Neural cell (in vitro differentiated cells): Measurements from ENCODE around the gene RAC3. TPM values are rescaled to one million over a fixed set of nuclear protein-coding genes. Genes with fewer than 3 reads are reported as not detected.

Experiments
- H2AFZ ChIP-seq: fragments of 200-600, 300-800 bp; sonication (generic), shearing (Covaris generic); 2 replicates; pipeline ENCODE4 v1.6.0; 2014; ENCODE audit warnings: low read depth, mild to moderate bottlenecking, antibody characterized with exemption, low read length, moderate library complexity
- H3F3A ChIP-seq: fragments of 200-600 bp; shearing (Covaris generic); 2 replicates; pipeline ENCODE4 v1.6.1; 2016; ENCODE audit warnings: mild to moderate bottlenecking, moderate library complexity, mixed read lengths, antibody characterized with exemption, low read length; ENCODE audit not compliant: insufficient read depth, poor library complexity, severe bottlenecking
- H3K27ac ChIP-seq: fragments of 200-600, 300-800 bp; sonication (generic), shearing (Covaris generic); 2 replicates; pipeline ENCODE4 v1.5.1; 2014; ENCODE audit warnings: mild to moderate bottlenecking, low read length, moderate library complexity
- H3K27me3 ChIP-seq: fragments of 300-800, 200-600 bp; sonication (generic), shearing (Covaris generic); 2 replicates; pipeline ENCODE4 v1.6.0; 2014; ENCODE audit warnings: mild to moderate bottlenecking, low read depth, low read length, moderate library complexity; ENCODE audit not compliant: insufficient read depth
- H3K36me3 ChIP-seq: fragments of 300-800, 200-600 bp; sonication (generic), shearing (Covaris generic); 2 replicates; pipeline ENCODE4 v1.5.1; 2014; ENCODE audit warnings: mild to moderate bottlenecking, antibody characterized with exemption, low read length, moderate library complexity; ENCODE audit not compliant: insufficient read depth
- H3K4me2 ChIP-seq: fragments of 300-800, 200-600 bp; sonication (generic), shearing (Covaris generic); 2 replicates; pipeline ENCODE4 v1.6.0; 2014; ENCODE audit warnings: mild to moderate bottlenecking, low read length
- H3K4me3 ChIP-seq: fragments of 300-800, 200-600 bp; sonication (generic), shearing (Covaris generic); 2 replicates; pipeline ENCODE4 v1.5.1; 2014; ENCODE audit warnings: mild to moderate bottlenecking, low read length, moderate library complexity
- H3K79me2 ChIP-seq: fragments of 200-600 bp; shearing (Covaris generic); replicated peaks from 2 replicates; pipeline ENCODE4 v1.6.0; 2014; ENCODE audit warnings: mild to moderate bottlenecking, low read length, moderate library complexity; ENCODE audit not compliant: insufficient read depth
- H3K9ac ChIP-seq: fragments of 300-800, 200-600 bp; sonication (generic), shearing (Covaris generic); 2 replicates; pipeline ENCODE4 v1.6.1; 2016; ENCODE audit warnings: mild to moderate bottlenecking, low read length, mixed read lengths
- H3K9me2 ChIP-seq: fragments of 200-600 bp; shearing (Covaris generic); 2 replicates; pipeline ENCODE4 v1.6.1; 2016; ENCODE audit warnings: mild to moderate bottlenecking, low read length, mixed read lengths; ENCODE audit not compliant: insufficient read depth
- H3K9me3 ChIP-seq: fragments of 200-600, 300-800 bp; sonication (generic), shearing (Covaris generic); 2 replicates; pipeline ENCODE4 v1.6.1; 2016; ENCODE audit warnings: mild to moderate bottlenecking, mixed run types, low read length, moderate library complexity, mixed read lengths
- H4K20me1 ChIP-seq: fragments of 200-600 bp; shearing (Covaris generic); 2 replicates; pipeline ENCODE4 v1.6.1; 2016; ENCODE audit warnings: mild to moderate bottlenecking, mixed run types; ENCODE audit not compliant: insufficient read depth
- EP300 ChIP-seq: fragments of 450-650 bp; conservative IDR thresholded peaks from 2 replicates; pipeline ENCODE4 v1.6.1; 2014; ENCODE audit warnings: antibody characterized with exemption, mild to moderate bottlenecking, moderate library complexity; ENCODE audit not compliant: poor library complexity, severe bottlenecking
- EZH2 ChIP-seq: fragments of 200-600, 300-800 bp; shearing (Covaris generic), sonication (generic); IDR thresholded peaks from 2 replicates; pipeline ENCODE4 v1.6.1; 2014; ENCODE audit warnings: antibody characterized with exemption, low read length, borderline replicate concordance, mild to moderate bottlenecking; ENCODE audit not compliant: insufficient read depth, poor library complexity, severe bottlenecking
- POLR2AphosphoS5 ChIP-seq: IDR thresholded peaks from 2 replicates; pipeline ENCODE4 v1.6.1; 2012
- RAD21 ChIP-seq: fragments of 450-650 bp; conservative IDR thresholded peaks from 2 replicates; pipeline ENCODE4 v1.6.1; 2014; ENCODE audit warnings: antibody characterized with exemption, mild to moderate bottlenecking, moderate library complexity
- REST ChIP-seq: IDR thresholded peaks from 2 replicates; pipeline ENCODE4 v1.6.1; 2012; ENCODE audit warnings: borderline replicate concordance
- SMC3 ChIP-seq: fragments of 450-650 bp; conservative IDR thresholded peaks from 2 replicates; pipeline ENCODE4 v1.6.1; 2014; ENCODE audit warnings: antibody characterized with exemption, mild to moderate bottlenecking, moderate library complexity; ENCODE audit not compliant: poor library complexity
- polyA plus RNA-seq: library from polyadenylated mRNA; depleted of rRNA; stranded (reverse); fragments of >200 nt; gene quantifications from 2 replicates; pipeline ENCODE4 v1.2.3, GENCODE V29; 2014
- TF ChIP-seq, protein P1 (sequence below): fragments of 450-650 bp; IDR thresholded peaks from 2 replicates; pipeline ENCODE4 v1.5.1; 2014; ENCODE audit warnings: antibody characterized with exemption, mild to moderate bottlenecking, moderate library complexity; ENCODE audit not compliant: poor library complexity, severe bottlenecking

Gene RAC3
- polyA plus RNA-seq, 1 donor from 2014 or later = 211 TPM

- no peak overlapping the region for H3K4me3 ChIP-seq
- no peak overlapping the region for H2AFZ ChIP-seq
- no peak overlapping the region for H3K9ac ChIP-seq
- H3K36me3 ChIP-seq = no peaks in the 10 kb centered on the region
- no peaks in the 10 kb centered on the region for H3K27me3 ChIP-seq
- H3K9me3 ChIP-seq = no peaks in the 10 kb centered on the region
- H3F3A ChIP-seq = no peaks in the 10 kb centered on the region
- no peak overlapping the region for H3K27ac ChIP-seq
- no peaks in the 10 kb centered on the region for H4K20me1 ChIP-seq
- TF ChIP-seq EZH2 = no peak
- no peak for TF ChIP-seq REST
- TF ChIP-seq RAD21 = no peak
- no peak for TF ChIP-seq SMC3
- TF ChIP-seq POLR2AphosphoS5 = no peak
- no peak for TF ChIP-seq EP300
- H3K9me2 ChIP-seq = no peaks in the 10 kb centered on the region
- H3K79me2 ChIP-seq = no peaks in the 10 kb centered on the region
- H3K4me2 ChIP-seq = no peak overlapping the region
These were observed 30.5 kb upstream of the RAC3 start for GRCh38 chr17:82000803-82001570.

DNA sequence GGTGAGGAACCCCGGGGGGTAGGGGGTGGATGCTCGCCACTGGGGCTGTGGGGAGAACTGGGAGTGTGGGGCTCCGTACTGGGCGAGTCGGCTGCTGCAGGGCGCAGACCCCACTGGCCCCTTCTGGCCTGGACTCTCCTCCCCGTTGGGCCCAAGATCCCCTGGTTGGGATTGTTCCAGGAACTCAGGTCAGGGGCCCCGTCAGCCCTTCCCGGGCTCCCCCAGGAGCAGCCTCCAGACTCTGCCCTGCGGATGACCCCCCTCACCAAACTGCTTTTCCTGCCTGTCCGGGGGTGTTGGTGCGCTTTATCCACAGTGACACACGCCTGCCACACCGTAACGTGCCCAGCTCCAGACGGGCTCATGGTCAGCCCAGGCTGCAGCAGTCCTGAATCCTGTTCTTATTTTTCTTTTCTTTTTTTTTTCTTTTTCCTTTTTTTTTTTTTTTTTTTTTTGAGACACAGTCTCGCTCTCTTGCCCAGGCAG, 29.9 kb upstream of the RAC3 start:
- no peaks in the 10 kb centered on the region for H3K36me3 ChIP-seq
- H3K9me2 ChIP-seq = no peaks in the 10 kb centered on the region
- H3K4me2 ChIP-seq = no peak overlapping the region
- no peaks in the 10 kb centered on the region for H3K27me3 ChIP-seq
- no peak overlapping the region for H3K9ac ChIP-seq
- no peak overlapping the region for H2AFZ ChIP-seq
- TF ChIP-seq POLR2AphosphoS5 = no peak
- no peak for TF ChIP-seq EZH2
- TF ChIP-seq SMC3 = no peak
- TF ChIP-seq, protein P1, sequence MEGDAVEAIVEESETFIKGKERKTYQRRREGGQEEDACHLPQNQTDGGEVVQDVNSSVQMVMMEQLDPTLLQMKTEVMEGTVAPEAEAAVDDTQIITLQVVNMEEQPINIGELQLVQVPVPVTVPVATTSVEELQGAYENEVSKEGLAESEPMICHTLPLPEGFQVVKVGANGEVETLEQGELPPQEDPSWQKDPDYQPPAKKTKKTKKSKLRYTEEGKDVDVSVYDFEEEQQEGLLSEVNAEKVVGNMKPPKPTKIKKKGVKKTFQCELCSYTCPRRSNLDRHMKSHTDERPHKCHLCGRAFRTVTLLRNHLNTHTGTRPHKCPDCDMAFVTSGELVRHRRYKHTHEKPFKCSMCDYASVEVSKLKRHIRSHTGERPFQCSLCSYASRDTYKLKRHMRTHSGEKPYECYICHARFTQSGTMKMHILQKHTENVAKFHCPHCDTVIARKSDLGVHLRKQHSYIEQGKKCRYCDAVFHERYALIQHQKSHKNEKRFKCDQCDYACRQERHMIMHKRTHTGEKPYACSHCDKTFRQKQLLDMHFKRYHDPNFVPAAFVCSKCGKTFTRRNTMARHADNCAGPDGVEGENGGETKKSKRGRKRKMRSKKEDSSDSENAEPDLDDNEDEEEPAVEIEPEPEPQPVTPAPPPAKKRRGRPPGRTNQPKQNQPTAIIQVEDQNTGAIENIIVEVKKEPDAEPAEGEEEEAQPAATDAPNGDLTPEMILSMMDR = no peak
- TF ChIP-seq RAD21 = no peak
- no peak for TF ChIP-seq REST
- no peak for TF ChIP-seq EP300
- no peak overlapping the region for H3K4me3 ChIP-seq
- H4K20me1 ChIP-seq = no peaks in the 10 kb centered on the region
- H3K27ac ChIP-seq = no peak overlapping the region
- H3K9me3 ChIP-seq = no peaks in the 10 kb centered on the region
- H3F3A ChIP-seq = no peaks in the 10 kb centered on the region
- H3K79me2 ChIP-seq = no peaks in the 10 kb centered on the region
